HG02885 (cell line): ENCODE results near the gene CDIP1.
A peak's percentile ranks its signal among the peaks of the same experiment; 100 is the strongest.

ENCODE experiments used
- ATAC-seq: cut with Tn5 transposase; IDR thresholded peaks from one replicate; pipeline ENCODE4 v1.9.1; 2021; ENCODE audit warnings: mild to moderate bottlenecking; ENCODE audit not compliant: unreplicated experiment, poor library complexity

Gene CDIP1

DNA sequence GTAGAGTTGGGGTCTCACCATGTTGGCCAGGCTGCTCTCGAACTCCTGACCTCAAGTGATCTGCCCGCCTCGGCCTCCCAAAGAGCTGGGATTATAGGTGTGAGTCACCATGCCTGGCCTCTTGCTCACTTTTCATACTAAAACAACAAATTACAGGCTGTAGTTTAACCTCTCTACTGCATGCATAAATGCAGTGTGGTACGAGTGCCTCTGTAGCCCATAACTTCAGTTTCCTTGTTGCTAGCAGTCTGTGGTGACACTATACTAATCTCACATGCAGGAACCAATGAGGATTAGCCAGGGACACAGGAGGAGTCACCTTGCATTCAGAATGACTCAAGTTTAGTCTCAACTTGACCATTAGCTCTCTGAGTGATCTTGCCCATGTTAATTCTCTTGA lies 42.3 kb downstream of the CDIP1 start:
- ATAC-seq = no peak

GRCh38 chr16:4495766-4496165 lies 42.8 kb downstream of the CDIP1 start:
- no peak for ATAC-seq

- ATAC-seq = no peak
These were observed 43.7 kb downstream of the CDIP1 start for GRCh38 chr16:4494746-4495490.

DNA sequence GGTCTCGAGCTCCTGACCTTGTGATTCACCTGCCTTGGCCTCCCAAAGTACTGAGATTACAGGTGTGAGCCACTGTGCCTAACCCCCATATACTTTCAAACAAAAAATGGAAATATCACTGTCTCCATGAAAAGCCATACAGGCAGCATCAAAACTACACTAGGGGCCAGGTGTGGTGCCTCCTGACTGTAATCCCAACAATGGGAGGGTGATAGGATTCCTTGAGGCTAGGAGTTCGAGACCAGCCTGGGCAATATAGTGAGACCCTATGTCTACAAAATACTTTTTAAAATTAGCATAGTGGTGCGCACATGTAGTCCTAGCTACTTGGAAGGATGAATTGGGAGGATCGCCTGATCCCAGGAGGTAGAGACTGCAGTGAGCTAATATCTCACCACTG lies 46.7 kb downstream of the CDIP1 start:
- no peak for ATAC-seq

- no peak for ATAC-seq
These were observed 49.5 kb downstream of the CDIP1 start for GRCh38 chr16:4489030-4489429.

DNA sequence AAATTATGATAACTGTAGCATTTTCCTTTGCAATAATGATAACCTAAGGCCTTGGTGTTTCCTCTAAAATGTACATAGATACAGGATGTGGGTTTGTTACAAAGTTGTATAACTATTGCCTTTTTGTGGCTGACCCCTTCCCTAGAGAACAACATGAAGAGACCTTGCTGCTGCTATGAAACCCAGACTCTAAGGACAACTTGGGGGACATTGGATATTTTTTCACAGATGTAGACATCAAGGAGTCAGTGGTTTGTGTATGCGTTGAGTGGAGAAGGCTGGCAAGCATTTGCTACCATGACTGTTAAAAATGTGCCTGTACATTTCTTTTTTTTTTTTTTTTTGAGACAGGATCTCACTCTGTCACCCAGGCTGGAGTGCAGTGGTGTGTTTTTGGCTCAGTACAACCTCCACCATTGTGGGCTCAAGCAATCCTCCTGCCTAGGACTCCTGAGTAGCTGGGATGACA lies 50.0 kb downstream of the CDIP1 start:
- ATAC-seq = no peak

DNA sequence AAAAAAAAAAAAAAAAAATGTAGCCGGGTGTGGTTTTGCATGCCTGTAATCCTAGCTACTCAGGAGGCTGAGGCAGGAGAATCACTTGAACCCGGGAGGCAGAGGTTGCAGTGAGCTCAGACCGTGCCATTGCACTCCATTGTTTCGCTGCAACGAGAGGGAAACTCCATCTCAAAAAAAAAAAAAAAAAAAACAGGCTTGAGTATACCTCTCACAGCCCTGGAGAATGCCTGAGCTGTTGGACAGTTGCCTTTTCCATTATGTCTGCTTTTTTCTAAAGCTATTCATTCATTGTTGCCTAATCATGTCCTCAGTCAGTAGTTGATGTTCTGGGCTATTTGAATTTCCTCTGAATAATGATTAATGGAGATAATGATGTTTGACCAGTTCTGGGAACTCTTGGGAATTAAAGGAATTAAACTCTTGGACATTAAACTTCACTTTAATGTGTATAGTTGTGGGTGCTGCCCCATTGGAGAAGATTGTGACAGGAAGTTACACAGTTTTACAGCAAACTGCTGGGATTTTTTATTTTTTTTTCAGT lies 50.5 kb downstream of the CDIP1 start:
- ATAC-seq = no peak

GRCh38 chr16:4486126-4486893 lies 52.3 kb downstream of the CDIP1 start:
- ATAC-seq = no peak

GRCh38 chr16:4481963-4482362 lies 56.6 kb downstream of the CDIP1 start:
- no peak for ATAC-seq

DNA sequence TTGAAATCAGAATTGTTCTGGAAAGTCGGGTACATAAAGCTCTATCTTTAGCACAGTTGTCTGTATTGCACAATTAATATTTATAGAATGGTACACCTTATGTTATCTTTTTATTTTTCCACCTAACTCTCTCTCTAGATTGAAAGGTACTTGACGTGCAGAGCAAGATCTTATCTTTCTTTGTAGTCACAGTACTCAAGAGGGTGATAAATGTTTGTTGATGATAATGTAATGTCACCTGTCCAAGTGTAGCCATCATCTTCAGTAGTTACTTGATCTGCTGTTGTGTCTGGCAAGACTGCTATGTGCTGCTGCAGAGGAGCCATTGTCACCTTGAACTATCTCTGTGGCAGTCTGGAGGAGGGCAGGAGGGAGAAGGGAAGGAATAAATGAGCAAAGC lies 57.0 kb downstream of the CDIP1 start:
- no peak for ATAC-seq

- ATAC-seq = no peak
These were observed 60.6 kb downstream of the CDIP1 start for GRCh38 chr16:4477966-4478365.

DNA sequence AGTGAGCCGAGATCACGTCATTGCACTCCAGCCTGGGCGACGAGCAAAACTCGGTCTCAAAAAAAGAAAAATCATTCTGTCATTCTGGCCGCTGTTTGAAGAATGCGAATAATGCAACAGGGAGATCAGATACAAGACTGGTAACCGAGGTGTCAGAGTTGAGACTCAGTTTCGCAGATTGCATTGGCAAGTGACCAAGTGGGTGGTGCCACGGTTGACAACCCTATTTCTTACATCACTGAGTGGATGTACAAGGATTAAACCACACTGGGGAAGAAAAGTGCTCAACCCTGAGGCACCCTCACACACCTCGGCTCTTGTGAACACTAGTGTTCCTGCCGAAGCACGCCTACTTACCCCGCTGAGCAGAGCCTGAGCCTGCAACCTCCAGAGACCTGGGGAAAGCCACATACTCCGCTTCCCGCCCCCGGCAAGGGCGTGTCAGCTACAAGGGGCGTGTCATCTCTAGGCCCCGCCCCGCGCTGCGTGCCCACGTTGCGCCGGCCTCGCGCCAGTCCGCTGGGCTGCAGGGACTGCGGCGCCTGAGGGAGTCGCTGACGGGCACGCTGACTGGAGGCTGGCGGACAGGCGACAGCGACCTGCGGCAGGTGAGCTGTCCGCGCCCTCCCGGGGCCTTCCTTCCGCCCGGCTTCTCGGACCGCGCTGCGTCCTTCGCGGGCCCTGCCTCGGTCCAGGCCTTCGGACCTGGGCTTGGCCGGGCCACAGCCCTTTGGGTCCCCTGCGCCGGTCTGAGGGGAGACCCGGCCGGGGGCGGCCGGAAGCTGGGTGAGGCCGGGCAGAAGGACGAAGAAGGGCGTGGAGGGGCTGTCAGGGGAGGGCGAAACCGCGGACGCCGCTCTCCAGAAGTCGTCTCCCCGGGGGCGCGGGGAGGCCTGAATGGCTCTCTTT lies 62.4 kb downstream of the CDIP1 start, which contains the start of gene HMOX2:
Gene HMOX2, plus strand, starts transcription at position 519 of the 909 bp plus-strand sequence. CDS start 29,127 bp downstream, outside the sequence.
- peak; percentile 84 for ATAC-seq

DNA sequence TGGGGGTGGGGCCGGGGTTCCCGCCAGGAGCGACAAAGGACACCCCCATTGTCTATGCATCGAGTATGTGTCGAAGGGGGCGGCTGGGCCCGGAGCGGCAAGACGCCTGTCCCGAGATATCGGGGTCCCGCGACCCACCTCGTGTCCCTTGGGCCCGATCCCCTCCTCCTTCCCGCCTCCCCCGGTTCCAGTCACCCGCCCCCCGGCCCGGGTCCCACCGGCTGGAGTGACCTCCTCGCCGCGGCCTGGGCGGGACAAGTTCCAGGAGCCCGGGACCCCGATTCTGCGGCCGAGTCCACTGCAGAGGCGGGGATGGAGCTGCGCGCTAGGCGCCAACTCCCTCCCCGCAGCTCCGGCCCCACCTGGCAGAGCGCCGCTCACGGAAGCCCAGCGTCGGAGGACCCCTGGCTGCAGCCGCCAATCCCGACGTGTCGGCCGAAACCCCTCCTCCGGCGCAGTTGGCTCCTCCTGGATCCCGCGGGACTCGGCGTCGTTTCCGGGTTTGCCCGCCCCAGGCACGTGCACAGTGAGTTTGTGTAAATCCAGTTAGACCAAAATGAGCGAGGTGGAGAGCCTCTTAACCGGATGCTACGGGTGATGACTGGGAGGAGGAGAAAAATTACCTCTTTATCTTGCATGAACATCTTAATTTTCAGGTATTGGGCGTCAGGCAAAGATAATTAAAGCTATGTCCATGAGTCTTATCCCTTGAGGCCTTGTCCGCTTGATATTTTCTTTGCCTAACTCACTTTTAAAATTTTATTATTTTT lies 64.2 kb downstream of the CDIP1 start, which contains the start of gene NMRAL1:
Gene NMRAL1, minus strand, starts transcription at position 434 of the 770 bp plus-strand sequence. CDS start 493 bp downstream, outside the sequence.
- ATAC-seq = peak; percentile 40

GRCh38 chr16:4472880-4473279 lies 65.7 kb downstream of the CDIP1 start:
- no peak for ATAC-seq

DNA sequence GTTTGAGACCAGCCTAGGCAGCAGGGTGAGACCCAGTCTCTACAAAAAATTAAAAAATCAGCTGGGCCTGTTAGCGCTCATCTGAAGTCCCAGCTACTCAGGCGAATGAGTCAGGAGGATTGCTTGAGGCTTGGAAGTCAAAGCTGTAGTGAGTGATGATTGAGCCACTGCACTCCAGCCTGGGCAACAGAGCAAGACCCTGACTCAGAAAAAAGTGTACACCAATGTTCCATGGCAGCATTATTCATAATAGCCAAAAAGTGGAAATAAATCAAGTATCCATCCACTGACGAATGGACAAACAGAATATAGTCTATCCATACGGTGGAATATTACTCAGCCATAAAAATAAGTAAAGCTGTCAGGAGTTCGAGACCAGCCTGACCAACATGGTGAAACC lies 66.7 kb downstream of the CDIP1 start:
- ATAC-seq = no peak

GRCh38 chr16:4468972-4469371 lies 69.6 kb downstream of the CDIP1 start:
- no peak for ATAC-seq

DNA sequence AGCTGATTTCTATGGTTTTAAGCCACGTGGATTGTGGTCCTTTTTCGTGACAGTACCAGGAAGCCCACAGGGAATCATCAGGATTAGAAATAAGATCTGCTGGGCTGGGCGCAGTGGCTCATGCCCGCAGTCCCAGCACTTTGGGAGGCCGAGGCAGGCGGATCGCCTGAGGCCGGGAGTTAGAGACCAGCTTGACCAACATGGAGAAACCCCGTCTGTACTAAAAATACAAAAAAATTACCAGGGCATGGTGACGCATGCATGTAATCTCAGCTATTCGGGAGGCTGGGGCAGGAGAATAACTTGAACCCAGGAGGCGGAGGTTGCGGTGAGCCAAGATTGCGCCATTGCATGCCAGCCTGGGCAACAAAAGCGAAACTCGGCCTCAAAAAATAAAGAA lies 70.7 kb downstream of the CDIP1 start:
- no peak for ATAC-seq

DNA sequence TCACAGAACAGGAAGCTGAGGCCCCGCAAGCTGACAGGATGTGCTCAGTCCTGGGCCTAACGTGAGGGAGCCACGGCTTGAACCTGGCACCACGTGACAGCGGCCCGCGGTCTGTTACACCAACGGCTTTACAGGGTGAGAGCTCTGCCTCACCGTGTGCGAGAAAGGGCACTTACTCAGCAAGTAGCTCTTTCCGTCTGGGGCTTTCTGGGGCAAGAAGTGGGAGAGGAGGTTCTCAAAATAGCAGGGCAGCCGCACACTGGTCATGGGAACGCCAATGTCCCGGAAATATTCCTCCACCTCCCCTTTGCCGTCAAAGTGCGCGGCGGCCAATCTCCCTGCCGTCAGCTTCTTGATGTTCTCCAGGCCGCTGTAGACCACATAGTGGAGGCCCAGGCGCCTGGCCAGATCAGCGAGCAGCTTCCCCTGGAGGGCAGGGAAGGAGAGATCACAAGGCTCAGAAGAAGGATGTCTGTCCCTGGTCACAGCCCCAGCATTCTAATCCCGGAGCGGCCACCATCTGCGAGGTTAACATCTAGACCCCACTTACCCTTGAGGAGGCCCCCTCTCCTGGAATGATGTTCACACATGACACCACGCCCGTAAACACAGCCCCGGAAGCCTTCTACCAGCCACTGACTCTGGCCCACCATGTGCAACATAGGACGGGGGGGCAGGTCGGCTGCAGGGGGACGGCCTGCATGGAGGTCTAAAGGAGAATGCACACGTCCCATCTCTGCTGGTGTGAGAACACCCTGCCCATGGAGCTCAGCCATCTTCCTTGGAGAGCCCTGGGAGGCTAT lies 72.4 kb downstream of the CDIP1 start:
- ATAC-seq = no peak
